ENCODE measurements around the gene CAVIN4. TPM values are rescaled to one million over a fixed set of nuclear protein-coding genes. Genes with fewer than 3 reads are reported as not detected.

Gene CAVIN4, protein sequence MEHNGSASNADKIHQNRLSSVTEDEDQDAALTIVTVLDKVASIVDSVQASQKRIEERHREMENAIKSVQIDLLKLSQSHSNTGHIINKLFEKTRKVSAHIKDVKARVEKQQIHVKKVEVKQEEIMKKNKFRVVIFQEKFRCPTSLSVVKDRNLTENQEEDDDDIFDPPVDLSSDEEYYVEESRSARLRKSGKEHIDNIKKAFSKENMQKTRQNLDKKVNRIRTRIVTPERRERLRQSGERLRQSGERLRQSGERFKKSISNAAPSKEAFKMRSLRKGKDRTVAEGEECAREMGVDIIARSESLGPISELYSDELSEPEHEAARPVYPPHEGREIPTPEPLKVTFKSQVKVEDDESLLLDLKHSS
- total RNA-seq: under 1 TPM in 1 of 2 experiments, not detected in 1; 0.18 TPM
- not detected for polyA plus RNA-seq
- total RNA-seq: 0 to 0.60 (median 0.32) reads per million in 6 experiments

DNA sequence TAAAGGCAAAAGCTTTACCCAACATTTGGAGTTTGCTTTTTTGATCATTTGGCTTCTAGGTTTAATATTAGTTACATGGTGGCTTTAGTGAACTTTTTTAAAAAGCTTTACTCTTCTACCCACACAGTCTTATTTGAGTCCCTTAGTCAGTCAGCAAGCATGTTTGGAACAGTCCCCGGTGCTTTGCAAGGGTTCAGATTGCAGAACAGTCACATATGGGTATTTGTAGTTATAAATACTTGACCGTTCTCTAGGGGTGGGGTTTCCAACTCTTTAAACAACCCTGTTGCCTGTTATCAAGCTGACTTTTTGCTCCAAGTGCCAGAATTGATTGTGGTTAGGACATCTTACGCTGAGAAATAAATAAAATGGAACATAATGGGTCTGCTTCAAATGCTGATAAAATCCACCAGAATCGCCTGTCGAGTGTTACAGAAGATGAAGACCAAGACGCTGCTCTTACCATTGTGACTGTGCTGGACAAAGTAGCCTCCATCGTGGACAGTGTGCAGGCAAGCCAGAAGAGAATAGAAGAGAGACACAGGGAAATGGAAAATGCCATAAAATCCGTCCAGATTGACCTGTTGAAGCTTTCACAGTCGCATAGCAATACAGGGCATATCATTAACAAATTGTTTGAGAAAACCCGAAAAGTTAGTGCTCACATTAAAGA lies at the start of gene CAVIN4:
Gene CAVIN4 (plus strand): TSS at position 304 of the 673 bp plus-strand sequence. CDS start 65 bp downstream, at position 369.
- H3K27ac Mint-ChIP-seq: no peak within 1 kb of the TSS
- no peak for DNase-seq
- H3K27me3 Mint-ChIP-seq: peaks cover 0 to 5% (median 0%) of the 10 kb centered on the region in 5 donors
- no peak for ATAC-seq
- peaks cover 0 to 5% (median 0%) of the 10 kb centered on the region in 3 donors for H3K36me3 Mint-ChIP-seq
- POLR2A ChIA-PET: no interaction called here
- no peak within 1 kb of the TSS for H3K4me3 Mint-ChIP-seq
- no peaks in the 10 kb centered on the region for H3K4me1 Mint-ChIP-seq
- no peaks in the 10 kb centered on the region for H3K9me3 Mint-ChIP-seq

DNA sequence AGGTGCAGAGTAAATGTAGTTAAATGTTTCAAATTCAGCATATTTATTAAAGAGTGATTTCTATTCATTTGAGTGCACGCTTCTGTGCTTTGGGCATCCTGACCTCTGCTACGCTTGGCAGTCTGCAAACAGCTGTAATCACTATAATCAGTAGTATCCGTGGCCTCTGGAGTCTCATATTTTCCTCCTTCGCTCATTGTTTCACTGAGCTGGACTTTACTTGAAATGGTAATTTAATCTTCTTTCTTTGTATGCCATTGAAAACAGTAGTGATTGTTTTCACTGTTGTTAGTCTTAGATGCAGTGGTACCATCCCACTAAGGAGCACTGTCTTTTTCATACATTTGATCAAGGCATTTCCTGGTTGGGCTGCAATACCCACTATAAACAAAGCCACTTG lies 43.5 kb upstream of the CAVIN4 start:
- H3K9me3 Mint-ChIP-seq: peaks cover 0 to 14% (median 0%) of the 10 kb centered on the region in 9 donors
- DNase-seq (no peak), ATAC-seq (no peak)
- no peak overlapping the region for H3K27ac Mint-ChIP-seq
- no peaks in the 10 kb centered on the region for H3K36me3 Mint-ChIP-seq
- POLR2A ChIA-PET: no interaction called here
- H3K27me3 Mint-ChIP-seq: no peaks in the 10 kb centered on the region
- H3K4me3 Mint-ChIP-seq: no peak overlapping the region
- H3K4me1 Mint-ChIP-seq: no peaks in the 10 kb centered on the region

DNA sequence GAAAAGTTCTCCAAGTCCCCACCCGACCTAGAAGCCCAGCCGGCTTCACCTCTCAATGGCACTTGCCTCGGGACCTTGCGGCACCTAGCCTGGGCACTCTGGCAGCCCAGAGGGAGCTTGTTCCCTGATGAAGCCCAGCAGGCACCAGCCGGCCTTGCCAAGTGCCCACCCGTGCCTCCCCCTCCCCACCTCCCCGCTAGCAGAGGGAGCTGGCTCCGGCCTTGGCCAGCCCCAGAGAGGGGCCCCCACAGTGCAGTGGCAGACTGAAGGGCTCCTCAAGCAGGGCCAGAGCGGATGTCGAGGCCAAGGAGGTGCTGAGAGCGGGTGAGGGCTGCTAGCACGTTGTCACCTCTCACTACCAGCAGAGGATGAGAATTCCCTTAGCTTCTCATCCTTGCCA lies 37.6 kb upstream of the CAVIN4 start:
- H3K4me3 Mint-ChIP-seq: no peak overlapping the region
- peak in 1 of 10 donors; percentile 3 for DNase-seq
- POLR2A ChIA-PET: no interaction called here

DNA sequence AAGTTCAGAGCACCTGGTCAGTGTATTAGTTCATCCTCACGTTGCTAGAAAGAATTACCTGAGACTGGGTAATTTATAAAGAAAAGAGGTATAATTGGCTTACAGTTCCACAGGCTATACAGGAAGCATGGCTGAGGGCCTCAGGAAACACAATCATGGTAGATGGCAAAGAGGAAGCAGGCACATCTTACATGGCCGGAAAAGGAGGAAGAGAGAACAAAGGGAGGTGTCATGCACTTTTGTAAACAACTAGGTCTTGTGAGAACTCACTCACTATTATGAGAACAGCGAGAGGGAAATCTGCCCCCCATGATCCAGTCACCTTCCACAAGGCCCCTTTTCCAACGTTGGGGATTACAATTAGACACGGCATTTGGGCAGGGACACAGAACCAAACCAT lies 28.8 kb upstream of the CAVIN4 start:
- H3K27me3 Mint-ChIP-seq: no peaks in the 10 kb centered on the region
- DNase-seq (no peak), ATAC-seq (no peak)
- H3K9me3 Mint-ChIP-seq: peaks cover 0 to 21% (median 6%) of the 10 kb centered on the region in 9 donors
- POLR2A ChIA-PET: no interaction called here
- no peak overlapping the region for H3K27ac Mint-ChIP-seq
- H3K4me3 Mint-ChIP-seq: no peak overlapping the region
- peaks cover 4 to 25% (median 11%) of the 10 kb centered on the region in 3 donors for H3K36me3 Mint-ChIP-seq
- peaks cover 0 to 3% (median under 1%) of the 10 kb centered on the region in 4 donors for H3K4me1 Mint-ChIP-seq

More for the DNA sequence above, 37.6 kb upstream of the CAVIN4 start:
- H3K36me3 Mint-ChIP-seq: peaks cover 0 to 13% (median 4%) of the 10 kb centered on the region in 3 donors
- no peak overlapping the region for H3K27ac Mint-ChIP-seq
- H3K27me3 Mint-ChIP-seq: no peaks in the 10 kb centered on the region
- H3K9me3 Mint-ChIP-seq: peaks cover 0 to 13% (median under 1%) of the 10 kb centered on the region in 9 donors
- H3K4me1 Mint-ChIP-seq: peaks cover 0 to 2% (median 0%) of the 10 kb centered on the region in 4 donors
- ATAC-seq: no peak

DNA sequence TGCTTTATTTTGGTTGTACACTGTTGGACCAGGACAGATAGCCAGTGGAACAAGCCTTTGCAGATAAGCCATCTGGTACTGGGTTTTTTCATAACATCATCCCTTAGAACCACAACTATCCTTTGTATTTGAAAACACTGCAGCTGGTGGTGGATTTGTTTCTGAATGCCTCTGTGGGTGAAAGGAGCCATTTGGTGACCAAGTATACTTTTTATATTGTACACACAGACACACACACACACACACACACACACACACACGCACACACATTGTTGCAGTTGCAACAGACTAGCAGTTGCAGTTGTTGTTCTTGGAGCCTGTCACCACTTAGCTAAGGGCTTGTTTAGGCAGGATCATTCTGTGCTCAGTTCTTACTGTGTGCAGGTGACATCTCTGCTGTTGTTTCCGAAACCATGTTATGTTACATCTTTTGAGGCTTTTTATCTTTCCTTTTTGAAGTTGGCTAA lies 22.9 kb upstream of the CAVIN4 start:
- ATAC-seq: no peak
- POLR2A ChIA-PET: no interaction called here
- peaks cover 0 to 5% (median 4%) of the 10 kb centered on the region in 3 donors for H3K36me3 Mint-ChIP-seq

DNA sequence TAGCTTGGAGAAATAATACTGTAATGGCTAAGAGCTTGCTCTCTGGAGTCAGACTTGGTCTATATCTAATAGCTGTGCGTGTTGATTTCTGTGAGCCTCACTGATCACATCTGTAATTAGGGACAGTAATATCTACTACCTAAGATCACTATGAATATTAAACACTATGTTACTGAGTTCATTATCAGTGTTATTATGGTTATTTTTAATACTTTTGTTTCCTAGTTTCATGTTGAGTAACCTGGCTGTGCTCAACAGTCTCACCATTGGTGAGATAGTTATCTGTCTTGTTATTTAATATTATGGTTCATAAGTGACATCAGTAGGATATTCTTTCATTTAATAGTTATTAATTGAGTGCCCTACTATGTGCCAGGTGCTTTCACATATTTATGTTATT lies 22.4 kb upstream of the CAVIN4 start:
- Mint-ChIP-seq H3K9me3 (no peaks in the 10 kb centered on the region), H3K4me1 (no peaks in the 10 kb centered on the region), H3K4me3 (no peak overlapping the region), H3K36me3 (peaks cover 0 to 3% (median 2%) of the 10 kb centered on the region in 3 donors), H3K27me3 (peaks cover 0 to 1% (median 0%) of the 10 kb centered on the region in 5 donors), H3K27ac (no peak overlapping the region)
- DNase-seq: no peak
- no peak for ATAC-seq
- POLR2A ChIA-PET: no interaction called here

More for the DNA sequence above, 22.9 kb upstream of the CAVIN4 start:
- no peak overlapping the region for H3K27ac Mint-ChIP-seq
- DNase-seq: no peak
- no peaks in the 10 kb centered on the region for H3K4me1 Mint-ChIP-seq
- H3K27me3 Mint-ChIP-seq: no peaks in the 10 kb centered on the region
- H3K4me3 Mint-ChIP-seq: no peak overlapping the region
- H3K9me3 Mint-ChIP-seq: no peaks in the 10 kb centered on the region

DNA sequence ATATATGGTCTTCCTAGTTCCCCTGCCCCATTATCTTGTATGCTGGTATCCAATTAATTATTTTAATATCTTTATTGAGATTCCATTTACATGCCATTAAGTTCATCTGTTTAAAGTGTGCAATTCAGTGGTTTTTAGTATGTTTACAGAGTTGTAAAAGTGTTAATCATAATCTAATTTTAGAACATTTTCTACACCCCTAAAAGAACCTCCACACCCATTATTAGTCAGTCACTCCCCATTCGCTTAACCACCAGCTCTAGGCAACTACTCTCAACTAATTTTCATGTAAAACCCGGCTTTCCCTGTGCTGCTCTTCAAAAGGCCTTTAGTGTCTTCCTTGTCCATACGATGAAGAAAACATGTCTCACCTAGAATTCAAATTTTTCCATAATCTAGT lies 20.8 kb upstream of the CAVIN4 start:
- H3K4me1 Mint-ChIP-seq: no peaks in the 10 kb centered on the region
- no peaks in the 10 kb centered on the region for H3K36me3 Mint-ChIP-seq
- no peak for ATAC-seq
- no peak overlapping the region for H3K27ac Mint-ChIP-seq
- no peaks in the 10 kb centered on the region for H3K9me3 Mint-ChIP-seq
- DNase-seq: no peak
- H3K27me3 Mint-ChIP-seq: peaks cover 0 to 2% (median 0%) of the 10 kb centered on the region in 5 donors
- POLR2A ChIA-PET: no interaction called here
- no peak overlapping the region for H3K4me3 Mint-ChIP-seq

DNA sequence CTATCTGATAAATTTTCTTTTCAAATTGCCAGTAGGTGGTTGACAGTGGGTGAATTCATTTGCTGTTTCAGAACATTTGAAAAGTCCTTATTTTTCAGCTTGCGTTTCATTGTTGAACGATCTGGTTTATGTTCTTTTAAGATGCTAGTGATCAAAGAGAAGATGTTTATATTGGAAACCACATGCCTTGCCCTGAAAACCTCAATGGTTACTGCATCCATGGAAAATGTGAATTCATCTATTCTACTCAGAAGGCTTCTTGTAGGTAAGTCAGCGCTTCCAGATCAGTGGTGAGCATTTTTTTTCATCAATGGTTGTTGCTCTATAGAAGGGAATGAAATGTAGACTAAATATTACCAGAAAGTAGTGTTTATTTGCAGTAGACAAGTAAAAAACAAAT lies 16.6 kb upstream of the CAVIN4 start:
- POLR2A ChIA-PET: no interaction called here
- H3K27me3 Mint-ChIP-seq: peaks cover 0 to 2% (median 0%) of the 10 kb centered on the region in 5 donors

DNA sequence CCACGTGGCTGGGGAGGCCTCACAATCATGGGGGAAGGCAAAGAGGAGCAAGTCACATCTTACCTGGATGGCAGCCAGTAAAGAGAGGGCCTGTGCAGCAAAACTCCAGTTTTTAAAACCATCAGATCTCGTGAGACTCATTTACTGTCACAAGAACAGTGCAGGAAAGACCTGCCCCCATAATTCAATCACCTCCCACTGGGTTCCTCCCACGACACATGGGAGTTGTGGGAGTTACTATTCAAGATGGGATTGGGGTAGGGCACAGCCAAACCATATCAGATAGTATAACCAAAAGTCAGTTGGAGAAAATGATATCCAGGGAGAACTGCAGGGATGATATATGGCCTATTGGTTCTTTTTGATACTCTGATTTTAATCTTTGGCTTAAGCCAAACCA lies 10.0 kb upstream of the CAVIN4 start:
- Mint-ChIP-seq H3K27ac (no peak overlapping the region), H3K27me3 (no peaks in the 10 kb centered on the region), H3K36me3 (peaks cover 0 to 6% (median 0%) of the 10 kb centered on the region in 3 donors), H3K9me3 (peaks cover 0 to 4% (median 0%) of the 10 kb centered on the region in 9 donors), H3K4me1 (no peaks in the 10 kb centered on the region), H3K4me3 (no peak overlapping the region)
- ATAC-seq (no peak), DNase-seq (no peak)
- POLR2A ChIA-PET: no interaction called here

More for the DNA sequence above, 16.6 kb upstream of the CAVIN4 start:
- ATAC-seq: no peak
- no peak for DNase-seq
- H3K36me3 Mint-ChIP-seq: no peaks in the 10 kb centered on the region
- no peak overlapping the region for H3K4me3 Mint-ChIP-seq
- no peak overlapping the region for H3K27ac Mint-ChIP-seq
- no peaks in the 10 kb centered on the region for H3K9me3 Mint-ChIP-seq
- no peaks in the 10 kb centered on the region for H3K4me1 Mint-ChIP-seq

DNA sequence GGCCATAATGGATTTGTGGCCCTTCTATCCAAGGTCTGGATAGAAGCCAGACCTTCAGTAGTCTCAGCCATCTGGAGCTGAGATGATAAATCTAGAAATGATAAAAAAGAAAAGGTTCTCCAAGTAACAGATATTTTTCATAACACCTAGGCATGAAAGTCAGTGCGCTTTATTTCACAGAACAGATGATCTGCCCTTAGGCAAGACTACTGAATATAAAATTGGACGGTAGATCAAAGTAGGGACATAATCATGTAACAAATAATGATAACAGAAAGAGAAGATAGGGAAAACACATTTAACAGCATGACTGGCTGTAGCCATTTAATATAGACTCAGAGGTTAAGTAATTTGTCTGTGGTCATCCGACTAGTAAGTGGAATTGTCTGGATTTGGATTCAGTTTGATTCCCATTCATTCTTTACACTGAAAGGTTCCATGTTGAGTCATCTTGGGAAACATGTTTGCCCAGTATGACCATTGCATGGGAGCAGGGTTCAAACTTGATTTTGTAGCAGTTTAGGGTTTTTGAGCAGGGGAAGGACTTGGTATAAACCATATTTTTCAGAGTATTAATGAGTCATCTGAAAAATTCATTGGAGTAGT lies 4.1 kb upstream of the CAVIN4 start:
- no peak overlapping the region for H3K4me3 Mint-ChIP-seq
- H3K36me3 Mint-ChIP-seq: peaks cover 0 to 11% (median 0%) of the 10 kb centered on the region in 3 donors
- no peak for DNase-seq
- no peaks in the 10 kb centered on the region for H3K4me1 Mint-ChIP-seq
- no peak overlapping the region for H3K27ac Mint-ChIP-seq
- no peaks in the 10 kb centered on the region for H3K27me3 Mint-ChIP-seq
- peaks cover 0 to 4% (median 0%) of the 10 kb centered on the region in 9 donors for H3K9me3 Mint-ChIP-seq
- ATAC-seq: no peak
- POLR2A ChIA-PET: no interaction called here

DNA sequence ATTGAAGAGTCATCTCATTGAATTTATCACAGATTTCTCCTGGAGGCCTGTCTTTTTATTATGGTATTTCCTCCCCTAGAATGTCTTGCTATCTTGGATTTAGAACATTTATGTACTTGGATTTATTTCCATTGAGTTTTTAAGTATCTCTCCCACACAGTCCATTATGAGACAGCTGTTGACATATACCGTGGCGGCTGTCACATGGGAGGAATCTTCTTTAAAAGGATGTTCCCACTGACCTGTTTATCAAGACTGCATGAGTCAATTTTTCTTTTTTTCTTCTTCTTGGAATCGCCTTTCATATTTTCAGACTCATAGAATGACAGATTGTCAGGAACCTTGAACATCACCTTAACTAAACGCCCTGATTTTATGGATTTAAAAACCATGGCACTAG lies 2.9 kb upstream of the CAVIN4 start:
- no peaks in the 10 kb centered on the region for H3K27me3 Mint-ChIP-seq
- DNase-seq (no peak), ATAC-seq (no peak)
- H3K27ac Mint-ChIP-seq: no peak overlapping the region
- H3K9me3 Mint-ChIP-seq: peaks cover 0 to 2% (median 0%) of the 10 kb centered on the region in 9 donors
- POLR2A ChIA-PET: no interaction called here
- H3K4me1 Mint-ChIP-seq: no peaks in the 10 kb centered on the region
- H3K36me3 Mint-ChIP-seq: peaks cover 0 to 8% (median 0%) of the 10 kb centered on the region in 3 donors
- no peak overlapping the region for H3K4me3 Mint-ChIP-seq

DNA sequence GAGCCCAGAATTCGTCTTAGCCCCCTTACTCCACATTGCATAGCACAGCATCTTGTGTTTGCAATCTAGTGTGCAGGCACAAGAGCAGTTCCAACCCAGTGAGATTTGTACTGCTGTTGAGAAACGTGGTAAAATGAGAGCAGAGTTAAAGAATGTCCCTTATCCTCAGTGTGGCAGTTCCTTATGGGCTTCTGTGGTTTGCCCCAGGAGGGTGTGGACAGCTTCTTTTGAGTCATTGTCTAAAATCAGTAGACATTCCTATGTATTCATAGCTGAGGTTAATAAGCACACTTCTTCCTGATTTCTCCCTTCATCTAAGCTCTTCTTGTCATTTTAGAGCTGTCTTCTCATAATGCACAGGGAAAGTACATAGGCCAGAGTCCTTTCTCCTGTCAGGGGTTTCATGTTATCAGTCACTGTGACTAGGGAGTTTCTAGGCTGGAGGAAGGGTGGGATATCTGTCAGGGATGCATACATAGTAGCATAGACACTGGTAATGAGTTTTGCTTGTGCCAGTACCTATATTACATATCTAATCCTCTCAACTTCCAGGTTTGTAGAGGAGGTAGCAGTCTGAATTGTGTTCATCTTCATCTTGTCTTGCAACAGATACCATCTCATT lies 2.0 kb upstream of the CAVIN4 start:
- no peaks in the 10 kb centered on the region for H3K4me1 Mint-ChIP-seq
- DNase-seq: no peak
- ATAC-seq: no peak

More for the DNA sequence above, 2.0 kb upstream of the CAVIN4 start:
- H3K4me3 Mint-ChIP-seq: no peak overlapping the region
- POLR2A ChIA-PET: no interaction called here
- peaks cover 0 to 5% (median 0%) of the 10 kb centered on the region in 3 donors for H3K36me3 Mint-ChIP-seq
- H3K27me3 Mint-ChIP-seq: no peaks in the 10 kb centered on the region
- H3K9me3 Mint-ChIP-seq: no peaks in the 10 kb centered on the region
- H3K27ac Mint-ChIP-seq: no peak overlapping the region

Data from naive thymus-derived CD8-positive, alpha-beta T cell (primary cell).